Activated T-helper 1 cell treated with Interleukin-2 at 50 U/mL for 16 hours (primary cell): ENCODE results near the gene STUB1.

Experiments
- DNase-seq: peaks from one replicate; pipeline ENCODE4 v3.0.0-alpha.2; 2020; ENCODE audit warnings: low read depth

STUB1 gene

DNA sequence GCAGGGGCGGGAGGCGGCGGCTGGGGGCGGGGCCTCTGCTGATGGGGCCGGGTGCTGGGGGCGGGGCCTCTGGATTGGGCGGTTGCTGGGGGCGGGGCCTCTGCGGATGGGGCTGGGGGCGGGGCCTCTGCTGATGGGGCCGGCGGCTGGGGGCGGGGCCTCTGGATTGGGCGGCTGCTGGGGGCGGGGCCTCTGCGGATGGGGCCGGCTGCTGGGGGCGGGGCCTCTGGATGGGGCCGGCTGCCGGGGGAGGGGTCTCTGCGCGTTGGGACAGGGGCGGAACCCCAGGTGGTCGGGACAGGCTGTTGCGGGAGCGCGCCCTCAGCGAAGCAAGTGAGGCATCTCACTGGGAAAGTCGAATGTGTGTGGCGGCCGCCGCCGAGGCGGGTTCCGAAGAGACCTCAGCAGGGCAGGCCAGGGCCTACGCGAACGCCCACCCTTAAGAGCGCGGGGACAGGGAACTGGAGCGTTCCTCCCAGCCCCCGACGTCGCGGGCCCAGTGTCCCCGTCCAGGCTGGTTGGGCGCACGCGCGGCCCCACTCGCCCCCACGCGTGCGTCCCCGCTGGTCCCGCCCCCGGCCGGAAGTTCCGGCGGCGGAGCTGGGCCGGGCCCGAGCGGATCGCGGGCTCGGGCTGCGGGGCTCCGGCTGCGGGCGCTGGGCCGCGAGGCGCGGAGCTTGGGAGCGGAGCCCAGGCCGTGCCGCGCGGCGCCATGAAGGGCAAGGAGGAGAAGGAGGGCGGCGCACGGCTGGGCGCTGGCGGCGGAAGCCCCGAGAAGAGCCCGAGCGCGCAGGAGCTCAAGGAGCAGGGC lies at the start of gene STUB1:
Gene STUB1 (plus strand): TSS at position 597 of the 811 bp plus-strand sequence. CDS start 116 bp downstream, at position 713.
- peak; percentile 78 for DNase-seq

DNA sequence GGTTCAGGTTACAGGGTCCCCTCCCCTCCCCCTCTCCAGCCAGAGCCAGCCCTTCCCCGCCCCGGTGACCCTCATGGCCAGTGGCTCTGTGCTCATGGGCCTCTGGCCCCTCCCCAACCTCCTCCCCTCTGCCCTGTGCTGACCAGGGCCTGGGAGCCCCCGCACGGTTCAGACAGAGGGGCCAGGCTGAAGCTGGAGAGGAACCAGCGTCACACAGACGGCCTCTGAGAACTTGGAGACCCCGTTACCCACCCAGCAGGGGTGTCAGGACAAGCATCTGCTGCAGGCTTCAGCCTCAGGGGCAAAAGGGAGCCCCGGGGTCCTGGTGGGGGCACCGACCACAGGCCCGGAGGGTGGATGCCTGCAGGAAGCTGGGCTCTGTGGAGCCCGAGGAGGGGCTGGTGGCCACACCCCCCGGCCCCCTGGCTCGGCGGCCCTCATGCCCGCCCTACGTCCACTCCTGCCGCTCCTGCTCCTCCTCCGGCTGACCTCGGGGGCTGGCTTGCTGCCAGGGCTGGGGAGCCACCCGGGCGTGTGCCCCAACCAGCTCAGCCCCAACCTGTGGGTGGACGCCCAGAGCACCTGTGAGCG lies 49.3 kb upstream of the STUB1 start, which contains the start of gene WFIKKN1:
Gene WFIKKN1 (plus strand): TSS at position 171 of the 591 bp plus-strand sequence. CDS start 269 bp downstream, at position 440.
- no peak for DNase-seq

DNA sequence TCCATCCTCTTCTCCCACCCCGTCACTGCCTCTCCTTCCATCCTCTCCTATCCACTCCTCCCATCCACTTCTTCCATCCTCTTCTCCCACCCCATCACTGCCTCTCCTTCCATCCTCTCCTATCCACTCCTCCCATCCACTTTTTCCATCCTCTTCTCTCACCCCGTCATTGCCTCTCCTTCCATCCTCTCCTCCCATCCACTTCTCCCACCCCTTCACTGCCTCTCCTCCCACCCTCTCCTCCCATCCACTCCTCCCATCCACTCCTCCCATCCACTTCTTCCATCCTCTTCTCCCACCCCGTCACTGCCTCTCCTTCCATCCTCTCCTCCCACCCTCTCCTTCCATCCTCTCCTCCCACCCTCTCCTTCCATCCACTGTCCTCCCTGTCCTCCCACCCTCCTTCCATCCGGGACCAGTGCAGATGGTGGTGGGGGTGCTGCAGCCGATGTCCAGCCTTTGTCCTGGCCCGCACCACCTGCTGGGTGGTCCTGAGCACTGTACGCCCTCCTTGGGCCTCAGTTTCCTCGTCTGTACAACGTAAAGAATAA lies 48.3 kb upstream of the STUB1 start:
- no peak for DNase-seq

DNA sequence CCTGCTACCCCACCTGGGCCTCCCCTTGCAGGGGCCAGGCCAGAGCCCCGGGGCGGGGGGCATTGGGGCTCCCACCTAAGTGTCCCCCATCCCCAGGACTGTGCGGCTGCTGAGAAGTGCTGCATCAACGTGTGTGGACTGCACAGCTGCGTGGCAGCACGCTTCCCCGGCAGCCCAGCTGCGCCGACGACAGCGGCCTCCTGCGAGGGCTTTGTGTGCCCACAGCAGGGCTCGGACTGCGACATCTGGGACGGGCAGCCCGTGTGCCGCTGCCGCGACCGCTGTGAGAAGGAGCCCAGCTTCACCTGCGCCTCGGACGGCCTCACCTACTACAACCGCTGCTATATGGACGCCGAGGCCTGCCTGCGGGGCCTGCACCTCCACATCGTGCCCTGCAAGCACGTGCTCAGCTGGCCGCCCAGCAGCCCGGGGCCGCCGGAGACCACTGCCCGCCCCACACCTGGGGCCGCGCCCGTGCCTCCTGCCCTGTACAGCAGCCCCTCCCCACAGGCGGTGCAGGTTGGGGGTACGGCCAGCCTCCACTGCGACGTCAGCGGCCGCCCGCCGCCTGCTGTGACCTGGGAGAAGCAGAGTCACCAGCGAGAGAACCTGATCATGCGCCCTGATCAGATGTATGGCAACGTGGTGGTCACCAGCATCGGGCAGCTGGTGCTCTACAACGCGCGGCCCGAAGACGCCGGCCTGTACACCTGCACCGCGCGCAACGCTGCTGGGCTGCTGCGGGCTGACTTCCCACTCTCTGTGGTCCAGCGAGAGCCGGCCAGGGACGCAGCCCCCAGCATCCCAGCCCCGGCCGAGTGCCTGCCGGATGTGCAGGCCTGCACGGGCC lies 47.5 kb upstream of the STUB1 start:
- no peak for DNase-seq

DNA sequence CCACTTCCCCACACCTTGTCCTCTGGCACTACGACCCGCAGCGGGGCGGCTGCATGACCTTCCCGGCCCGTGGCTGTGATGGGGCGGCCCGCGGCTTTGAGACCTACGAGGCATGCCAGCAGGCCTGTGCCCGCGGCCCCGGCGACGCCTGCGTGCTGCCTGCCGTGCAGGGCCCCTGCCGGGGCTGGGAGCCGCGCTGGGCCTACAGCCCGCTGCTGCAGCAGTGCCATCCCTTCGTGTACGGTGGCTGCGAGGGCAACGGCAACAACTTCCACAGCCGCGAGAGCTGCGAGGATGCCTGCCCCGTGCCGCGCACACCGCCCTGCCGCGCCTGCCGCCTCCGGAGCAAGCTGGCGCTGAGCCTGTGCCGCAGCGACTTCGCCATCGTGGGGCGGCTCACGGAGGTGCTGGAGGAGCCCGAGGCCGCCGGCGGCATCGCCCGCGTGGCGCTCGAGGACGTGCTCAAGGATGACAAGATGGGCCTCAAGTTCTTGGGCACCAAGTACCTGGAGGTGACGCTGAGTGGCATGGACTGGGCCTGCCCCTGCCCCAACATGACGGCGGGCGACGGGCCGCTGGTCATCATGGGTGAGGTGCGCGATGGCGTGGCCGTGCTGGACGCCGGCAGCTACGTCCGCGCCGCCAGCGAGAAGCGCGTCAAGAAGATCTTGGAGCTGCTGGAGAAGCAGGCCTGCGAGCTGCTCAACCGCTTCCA lies 46.7 kb upstream of the STUB1 start:
- DNase-seq, result no peak

DNA sequence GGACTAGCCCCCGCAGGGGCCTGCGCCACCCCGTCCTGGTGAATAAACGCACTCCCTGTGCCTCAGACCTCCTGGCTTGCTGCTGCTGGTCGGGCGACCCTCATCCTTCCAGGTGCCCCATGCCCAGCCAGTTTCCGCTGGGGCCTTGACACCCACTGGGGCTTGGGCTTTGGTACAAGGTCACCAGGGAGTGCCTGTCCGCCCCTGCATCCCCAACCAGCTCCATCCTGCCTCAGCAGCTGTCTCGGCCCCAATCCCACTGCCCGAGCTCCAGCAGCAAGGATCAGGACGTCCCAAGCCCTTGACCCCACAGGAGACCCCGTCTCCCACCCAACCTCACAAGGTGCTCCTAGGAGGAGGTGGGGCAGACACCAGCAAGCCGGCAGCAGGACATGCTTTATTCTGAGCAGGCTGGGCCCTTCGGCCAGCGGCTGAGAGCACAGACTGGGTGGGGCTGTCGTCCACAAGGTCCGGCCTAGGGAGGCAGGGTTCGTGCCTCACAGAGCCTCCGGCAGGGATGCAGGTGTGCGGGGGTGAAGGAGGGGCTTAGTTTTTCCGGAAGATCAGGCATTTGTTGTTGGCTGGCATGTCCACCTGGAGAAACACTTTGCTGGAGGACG lies 46.0 kb upstream of the STUB1 start:
- no peak for DNase-seq

DNA sequence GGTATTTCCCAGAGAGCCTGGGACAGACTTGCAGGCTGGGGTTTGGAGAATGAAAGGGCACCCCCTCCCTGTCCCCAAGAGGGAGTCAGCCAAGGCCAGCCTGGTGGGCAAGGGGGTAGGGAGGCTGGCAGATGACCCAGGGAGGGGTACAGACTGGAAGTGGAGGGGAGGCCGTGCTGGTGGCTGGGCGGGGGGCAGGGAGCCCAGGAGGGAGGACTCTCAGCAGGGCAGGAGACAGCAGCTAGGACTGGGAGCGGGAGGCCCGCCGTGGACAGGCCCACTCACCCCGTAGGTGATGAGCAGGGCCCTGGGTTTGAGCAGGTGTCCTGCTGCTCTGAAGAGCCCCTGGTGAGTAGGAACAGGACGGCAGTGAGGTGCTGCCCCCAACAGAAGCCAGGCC lies 45.2 kb upstream of the STUB1 start:
- DNase-seq, result no peak

DNA sequence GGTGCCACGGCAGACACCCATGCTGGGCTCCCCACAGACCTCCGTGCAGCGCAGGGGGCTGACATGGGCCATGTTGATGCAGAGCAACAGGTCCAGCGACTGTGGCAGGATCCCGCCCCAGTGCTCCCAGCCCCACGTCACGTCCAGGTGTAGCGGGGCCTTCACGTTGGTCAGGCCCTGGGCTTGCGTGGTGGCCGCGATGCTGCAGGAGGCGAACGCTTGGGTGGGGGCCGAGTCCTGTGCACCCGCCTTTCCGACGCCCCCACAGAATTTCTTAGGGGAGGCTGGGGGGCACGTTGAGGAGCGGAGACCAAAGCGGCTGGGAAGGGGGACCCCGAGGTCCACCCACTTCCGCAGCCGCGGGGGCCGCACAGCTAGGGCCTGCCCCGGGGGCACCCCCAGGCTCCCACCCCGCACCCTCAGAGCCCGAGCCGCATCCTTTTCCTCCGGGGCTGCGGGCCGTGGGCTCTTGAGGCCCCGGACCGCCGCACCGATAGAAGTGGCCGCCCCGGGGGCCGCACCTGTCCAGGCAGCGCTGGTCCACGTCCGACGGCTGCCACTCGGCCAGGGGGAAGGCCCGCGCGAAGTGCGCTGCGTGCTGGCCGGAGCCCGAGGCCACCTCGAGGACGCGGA lies 44.5 kb upstream of the STUB1 start:
- no peak for DNase-seq

DNA sequence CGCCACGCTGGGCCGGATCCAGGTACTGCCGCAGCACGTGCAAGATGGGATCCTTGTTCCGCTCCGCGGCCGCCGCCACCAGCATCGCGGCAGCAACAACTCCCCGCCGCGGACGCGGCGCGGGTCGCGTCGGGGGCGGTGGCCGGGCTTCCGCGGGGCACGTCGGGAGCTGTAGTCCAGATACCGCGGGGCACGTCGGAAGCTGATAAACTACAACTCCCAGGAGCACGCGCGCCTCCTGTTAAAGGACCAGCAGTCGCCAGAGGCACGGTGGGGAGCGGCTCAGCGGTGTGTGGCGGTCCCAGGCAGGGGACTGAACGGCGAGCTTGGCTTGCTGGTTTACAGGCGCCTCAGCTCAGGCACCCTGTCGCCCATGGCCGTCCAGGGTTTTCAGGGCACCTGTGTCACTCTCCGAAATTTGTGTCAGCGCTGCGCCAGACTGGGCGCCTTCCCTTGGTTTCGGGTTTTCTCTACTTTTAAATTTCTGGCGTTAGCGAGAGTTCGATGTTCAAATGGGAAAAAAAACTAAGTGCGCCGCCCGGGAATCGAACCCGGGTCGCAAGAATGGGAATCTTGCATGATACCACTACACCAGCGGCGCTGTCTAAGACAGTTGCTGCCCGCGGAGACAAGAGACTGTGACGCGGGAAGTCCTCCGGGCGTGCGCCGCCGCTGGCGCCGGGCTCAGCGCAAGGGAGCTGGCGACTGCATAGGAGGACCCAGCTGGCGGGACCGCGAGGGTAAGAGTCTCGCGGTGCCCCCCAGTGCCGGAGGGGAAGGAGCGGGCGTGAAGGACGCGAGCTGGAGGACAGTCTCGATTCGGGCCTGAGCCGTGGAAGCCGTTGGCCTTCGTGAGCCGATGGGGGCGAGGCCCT lies 43.8 kb upstream of the STUB1 start, which contains the start of gene METTL26:
Gene METTL26 (minus strand): TSS at position 100 of the 875 bp plus-strand sequence. CDS start 15 bp downstream, at position 85.
- peak; percentile 85 for DNase-seq

DNA sequence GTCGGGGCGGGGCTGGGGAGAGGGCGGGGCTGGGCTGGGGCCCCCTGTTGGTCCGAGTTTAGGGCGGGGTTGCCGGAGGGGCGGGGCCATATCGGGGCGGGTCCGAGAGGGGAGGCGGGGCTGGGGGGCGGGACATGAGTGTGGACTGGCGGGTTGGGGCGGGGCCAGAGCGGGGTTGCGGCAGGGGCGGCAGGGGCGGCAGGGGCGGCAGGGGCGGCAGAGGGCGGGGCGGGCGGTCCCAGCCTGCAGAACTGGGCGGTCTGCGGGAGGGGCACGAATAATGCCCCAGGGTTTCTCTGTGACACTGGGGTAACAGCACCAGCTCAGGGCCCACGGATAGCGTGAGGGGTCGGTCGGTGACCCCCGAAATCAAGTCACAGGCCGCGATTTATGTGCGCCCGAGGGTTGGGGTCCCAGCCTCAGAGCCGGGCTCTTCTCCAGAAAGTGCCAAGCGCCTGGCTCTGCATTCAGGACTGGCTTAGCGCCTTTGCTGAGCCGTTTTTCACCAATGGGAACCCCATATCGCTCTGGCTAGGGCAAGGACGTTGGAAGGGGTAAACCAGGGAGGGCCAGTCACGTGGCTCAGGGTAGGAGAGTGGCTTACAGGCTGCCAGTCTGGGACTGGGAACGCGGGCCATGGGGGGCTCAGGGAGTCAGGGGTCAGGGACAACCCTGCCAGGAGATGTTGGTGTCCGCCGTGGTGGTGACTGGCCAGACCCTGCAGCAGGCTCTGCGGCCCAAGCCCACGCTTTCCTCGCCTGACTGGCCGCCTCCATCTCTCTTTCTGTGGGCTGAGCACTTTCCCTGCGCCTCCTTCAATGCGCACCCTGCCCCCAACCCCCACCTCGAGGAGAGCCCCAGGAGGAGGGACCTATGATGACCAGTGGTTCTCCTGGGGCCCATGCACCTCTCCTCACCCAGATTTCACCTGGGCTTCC lies 42.9 kb upstream of the STUB1 start:
- peak; percentile 77 for DNase-seq

DNA sequence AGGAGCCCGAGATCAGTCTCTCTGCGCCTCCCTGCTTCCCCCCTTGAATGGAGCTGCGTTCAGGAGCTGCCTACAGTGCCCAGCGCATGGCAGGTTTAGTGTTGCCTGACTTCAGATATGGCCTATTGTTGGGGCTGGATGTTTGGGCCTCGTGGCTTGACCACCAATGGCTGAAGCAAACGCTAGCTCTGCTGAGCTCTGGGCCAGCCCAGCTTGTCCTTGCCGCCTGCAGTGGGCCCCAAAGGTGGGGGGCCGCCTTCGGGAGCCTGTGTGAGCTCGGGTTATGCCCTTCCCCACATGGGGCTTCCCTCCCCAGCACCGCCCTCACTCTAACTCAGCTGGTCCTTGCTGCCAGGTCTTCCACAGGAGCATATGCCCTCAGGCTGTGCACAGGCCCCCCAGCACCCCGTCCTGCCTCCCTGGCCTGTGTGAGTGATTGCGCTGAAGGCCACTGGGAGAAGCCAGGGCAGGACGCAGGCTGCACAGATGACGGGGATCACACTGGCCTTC lies 42.1 kb upstream of the STUB1 start:
- no peak for DNase-seq

DNA sequence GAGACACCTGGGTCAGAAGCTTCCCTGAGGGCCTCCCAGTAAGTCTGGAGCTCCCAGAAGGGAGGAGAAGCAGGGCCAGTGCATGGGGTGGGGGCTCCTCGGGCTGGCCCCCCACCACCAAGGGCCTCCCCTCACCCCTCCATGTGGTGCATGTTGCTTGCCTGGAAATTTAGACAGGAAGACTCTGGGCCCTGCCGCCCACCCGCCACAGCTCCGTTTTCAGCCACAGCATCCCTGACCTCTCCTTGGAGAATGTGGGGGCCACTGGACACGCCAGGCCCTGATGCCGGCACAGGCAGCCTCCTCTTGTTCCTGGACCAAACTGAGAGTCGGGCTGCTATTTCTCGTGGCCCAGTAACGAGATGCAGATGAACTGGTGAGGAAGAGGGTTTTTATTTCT lies 41.4 kb upstream of the STUB1 start:
- no peak for DNase-seq

DNA sequence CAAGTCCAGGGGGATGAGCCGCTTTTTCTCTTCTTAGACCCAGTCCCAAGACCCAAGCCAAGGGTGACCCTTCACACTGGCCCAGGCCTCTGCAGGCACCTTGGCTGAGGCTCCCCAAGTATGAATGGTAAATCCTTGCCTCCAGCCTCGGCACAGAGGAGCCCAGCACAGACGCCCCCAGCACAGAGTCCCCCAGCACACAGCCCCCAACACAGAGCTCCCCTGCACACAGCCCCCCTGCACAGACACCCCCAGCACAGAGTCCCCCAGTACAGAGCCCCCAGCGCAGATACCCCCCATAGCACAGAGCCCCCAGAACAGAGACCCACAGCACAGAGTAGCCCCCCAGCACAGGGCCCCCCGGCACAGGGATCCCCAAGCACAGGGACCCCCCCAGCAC lies 39.6 kb upstream of the STUB1 start:
- DNase-seq, result no peak

DNA sequence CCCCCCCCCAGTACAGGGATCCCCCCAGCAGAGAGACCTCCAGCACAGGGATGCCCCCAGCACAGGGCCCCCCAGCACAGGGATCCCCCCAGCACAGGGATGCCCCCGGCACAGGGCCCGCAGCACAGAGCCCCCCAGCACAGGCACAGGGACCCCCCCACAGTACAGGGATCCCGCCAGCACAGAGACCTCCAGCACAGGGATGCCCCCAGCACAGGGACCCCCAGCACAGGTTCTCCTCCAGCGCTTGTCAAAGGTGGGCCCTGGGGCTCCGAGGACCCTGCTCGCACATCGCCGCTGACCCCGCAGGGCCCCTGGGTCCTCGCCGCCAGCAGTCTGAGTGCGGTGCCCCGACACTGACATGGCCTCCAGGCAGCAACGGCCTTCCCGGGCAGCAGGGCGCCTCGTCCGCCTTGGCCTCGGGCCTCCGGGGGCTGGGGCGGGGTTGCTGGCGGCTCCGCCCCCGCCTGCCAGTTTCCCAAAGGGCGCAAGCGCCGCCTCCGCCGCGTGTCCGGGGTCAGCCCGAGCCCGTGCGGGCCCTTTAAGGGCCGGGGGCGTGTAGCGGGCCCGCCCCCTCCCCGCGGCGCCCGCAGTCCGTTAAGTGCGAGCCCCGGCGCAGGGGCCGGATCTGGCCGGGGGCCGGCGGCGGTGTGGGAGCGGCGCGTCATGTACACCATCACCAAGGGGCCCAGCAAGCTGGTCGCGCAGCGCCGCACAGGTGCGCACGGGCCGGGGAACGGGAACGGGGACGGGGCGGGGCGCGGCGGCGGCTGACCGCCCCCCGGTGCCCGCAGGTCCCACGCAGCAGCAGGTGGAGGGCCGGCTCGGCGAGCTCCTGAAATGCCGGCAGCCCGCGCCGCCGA lies 38.7 kb upstream of the STUB1 start, which contains the start of gene MCRIP2:
Gene MCRIP2 (plus strand): TSS at position 503 of the 863 bp plus-strand sequence. CDS start 164 bp downstream, at position 667.
- DNase-seq, result peak; percentile 49

DNA sequence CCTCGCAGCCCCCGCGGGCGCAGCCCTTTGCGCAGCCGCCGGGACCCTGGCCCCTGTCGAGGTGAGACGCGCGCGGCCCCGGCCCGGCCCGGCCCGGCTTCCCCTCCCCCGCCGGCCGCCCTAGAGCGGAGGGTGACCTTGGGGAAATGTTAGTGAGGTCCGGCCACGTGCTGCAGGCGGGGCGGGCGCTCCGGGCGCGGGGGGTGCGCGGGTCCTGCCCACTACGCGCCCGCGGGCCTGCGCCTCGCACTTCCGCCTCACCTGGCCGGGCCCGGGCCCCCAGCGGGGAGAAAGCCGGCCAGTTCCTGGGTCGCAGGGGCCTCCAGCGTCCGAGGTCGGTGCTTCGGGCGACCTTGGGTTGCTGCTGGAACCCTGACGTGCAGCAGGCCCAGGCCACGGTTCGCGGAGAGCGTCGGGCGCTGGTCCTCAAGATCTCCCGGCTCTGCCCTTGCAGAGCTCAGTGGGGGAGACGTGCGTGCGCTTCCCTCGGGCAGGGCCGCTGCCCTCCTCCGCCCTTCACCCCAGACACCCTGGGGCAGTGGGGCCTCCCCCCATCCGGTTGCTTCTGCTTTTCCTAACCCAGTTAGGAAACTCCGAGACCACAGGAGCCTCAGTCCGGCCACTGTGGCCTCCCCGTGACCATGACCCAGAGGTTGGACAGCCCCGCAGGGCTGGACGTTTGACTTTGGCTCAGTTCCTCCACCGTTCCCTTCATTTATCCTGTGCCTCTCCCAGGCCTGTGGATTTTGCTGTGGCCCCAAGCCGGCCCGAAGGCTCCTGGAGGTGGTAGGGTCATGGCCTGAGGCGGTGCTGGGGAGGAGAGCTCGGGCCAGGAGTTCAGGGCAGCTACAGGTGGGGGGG lies 37.8 kb upstream of the STUB1 start:
- no peak for DNase-seq

DNA sequence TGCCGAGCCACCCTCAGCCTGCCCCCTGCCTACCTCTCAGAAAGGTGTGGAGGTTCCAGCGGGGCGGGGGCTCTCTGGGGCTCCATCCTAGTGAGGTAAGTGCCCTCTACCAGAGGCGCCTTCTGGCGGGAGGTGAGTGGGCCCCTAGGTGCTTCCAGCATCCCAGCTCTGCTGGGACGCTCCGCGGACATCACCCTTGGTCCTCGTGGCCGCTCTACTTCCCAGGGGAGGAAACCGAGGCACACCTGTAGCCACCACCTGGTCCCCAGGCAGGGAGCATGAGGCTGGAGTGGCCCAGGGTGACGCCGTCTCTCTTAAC lies 37.2 kb upstream of the STUB1 start:
- DNase-seq, result no peak
